IPS DF 19.7 (cell line): ENCODE data around the gene NTNG1.
"Not testable (repeated sequence)": the region's sequence is repeated elsewhere in the genome, so short reads cannot be mapped to it uniquely, and the experiment has no call there.

Experiments used
- DNase-seq: peaks from one replicate; pipeline ENCODE4 v3.0.0-alpha.2; 2013; ENCODE audit warnings: low read depth, low spot score

The NTNG1 gene

DNA sequence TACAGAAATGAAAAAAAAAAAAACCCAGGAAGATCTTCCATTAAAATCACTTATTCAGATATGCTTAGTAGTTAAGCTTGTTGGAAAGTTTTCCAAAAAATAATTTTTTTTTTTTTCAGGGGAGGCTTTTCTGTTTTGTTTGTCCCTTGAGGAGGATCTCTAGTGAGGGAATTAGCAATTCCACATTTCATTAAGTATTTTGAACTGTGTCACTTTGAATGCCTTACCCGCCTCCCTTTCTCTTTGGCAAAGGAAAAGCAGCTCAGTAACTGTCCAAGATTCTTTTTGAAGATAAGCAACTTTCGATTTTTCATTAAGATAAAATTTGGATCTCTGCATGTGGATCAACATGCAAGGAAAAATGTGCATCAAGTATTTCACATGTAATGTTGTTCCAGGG, 1.8 kb downstream of the NTNG1 start:
- DNase-seq: no peak

DNA sequence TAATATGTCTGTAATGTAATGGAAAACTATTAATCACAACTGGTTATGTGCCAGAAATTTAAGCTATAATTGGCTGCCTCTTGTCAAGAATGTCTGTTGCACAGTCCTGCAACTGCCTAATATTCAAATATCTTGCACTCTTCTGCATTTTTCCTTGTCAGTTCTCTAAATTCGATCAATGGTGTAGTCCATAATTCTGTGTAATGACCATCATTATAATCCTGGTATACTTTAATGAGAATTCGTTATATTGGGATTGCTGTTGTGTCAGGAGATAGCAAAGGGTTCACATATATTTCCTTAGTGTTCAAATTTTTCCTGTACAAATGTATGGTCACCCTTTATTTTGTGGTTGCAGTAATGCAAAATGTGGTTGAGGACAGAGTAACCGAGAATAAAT, 4.8 kb downstream of the NTNG1 start:
- no peak for DNase-seq

DNA sequence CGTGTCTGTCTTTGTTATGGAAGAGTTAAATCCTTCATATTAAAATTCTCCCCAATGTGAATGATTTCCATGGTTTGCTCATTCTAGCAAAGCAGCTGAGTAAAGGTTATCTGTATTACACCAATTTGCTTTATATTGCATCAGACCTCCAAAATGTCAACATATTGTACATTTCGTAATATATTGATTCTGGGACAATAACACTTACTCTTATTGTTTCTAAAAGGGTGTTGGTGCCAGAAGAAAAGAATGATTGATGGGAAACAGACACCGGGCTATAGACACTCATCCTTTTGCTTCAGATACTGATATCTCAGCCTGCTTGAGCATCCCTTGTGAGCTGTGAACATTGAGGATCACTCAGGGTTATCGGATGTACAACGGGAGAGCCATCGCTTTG, 7.0 kb downstream of the NTNG1 start:
- no peak for DNase-seq

DNA sequence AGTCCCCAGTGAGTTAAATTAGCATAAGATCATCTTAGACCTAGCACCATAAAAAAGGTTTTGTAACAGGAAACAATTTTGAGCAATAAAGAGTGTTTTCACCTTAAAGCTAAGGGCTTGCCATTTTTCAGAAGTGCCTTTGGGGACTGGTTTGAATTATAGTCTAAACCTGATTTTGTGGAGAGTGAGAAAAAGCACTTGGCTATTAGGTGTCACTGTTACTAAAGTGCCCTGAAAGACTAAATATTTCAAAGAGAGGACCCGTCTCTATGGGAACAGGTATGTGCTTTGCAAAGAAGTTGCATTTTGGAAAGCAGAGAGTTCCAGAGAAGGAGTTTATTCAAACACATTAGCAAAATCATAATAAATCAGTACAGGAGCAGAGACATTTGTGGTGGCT, 9.1 kb downstream of the NTNG1 start:
- no peak for DNase-seq

DNA sequence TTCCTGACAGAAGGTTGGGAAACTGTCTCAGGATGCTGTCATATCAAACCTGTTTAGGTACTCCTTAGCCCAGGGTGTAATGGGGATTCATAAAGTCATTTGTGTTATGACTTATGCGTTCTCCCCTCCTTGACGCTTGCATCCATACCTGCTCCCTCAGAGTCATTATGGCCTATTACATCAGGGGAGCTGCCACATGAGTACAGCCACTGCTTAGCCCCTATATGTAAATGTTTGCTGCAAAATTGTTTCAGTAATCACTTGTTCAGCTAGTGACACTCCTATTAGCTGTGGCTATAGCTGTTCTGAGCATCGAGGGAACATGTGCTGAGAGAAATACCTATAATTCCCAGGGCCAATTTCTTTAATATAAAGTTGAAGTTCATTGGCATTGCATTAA, 10.5 kb downstream of the NTNG1 start:
- DNase-seq: no peak

- no peak for DNase-seq
These were observed 11.6 kb downstream of the NTNG1 start for GRCh38 chr1:107152395-107152794.

- DNase-seq: no peak
These were observed 12.2 kb downstream of the NTNG1 start for GRCh38 chr1:107153014-107153413.

GRCh38 chr1:107158496-107158895, 17.7 kb downstream of the NTNG1 start:
- DNase-seq: no peak

DNA sequence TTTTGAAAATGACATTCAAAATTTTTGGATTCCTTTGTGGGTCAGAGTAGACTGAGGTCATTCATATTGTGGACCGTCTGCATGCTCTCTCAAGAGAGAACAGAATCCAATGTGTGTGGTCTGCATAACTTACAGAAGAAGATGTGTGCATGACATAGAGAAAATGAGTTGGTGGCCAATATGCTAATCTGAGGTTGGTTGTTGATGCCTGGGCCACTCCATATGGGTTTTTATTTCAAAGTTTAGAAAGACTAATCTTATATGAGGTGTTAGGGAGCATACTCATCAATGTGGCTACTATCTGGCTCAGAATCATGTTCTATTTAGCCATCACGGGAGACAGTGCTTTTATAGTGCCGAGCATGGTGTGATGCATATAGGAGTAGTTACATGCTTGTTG, 18.2 kb downstream of the NTNG1 start:
- no peak for DNase-seq

DNA sequence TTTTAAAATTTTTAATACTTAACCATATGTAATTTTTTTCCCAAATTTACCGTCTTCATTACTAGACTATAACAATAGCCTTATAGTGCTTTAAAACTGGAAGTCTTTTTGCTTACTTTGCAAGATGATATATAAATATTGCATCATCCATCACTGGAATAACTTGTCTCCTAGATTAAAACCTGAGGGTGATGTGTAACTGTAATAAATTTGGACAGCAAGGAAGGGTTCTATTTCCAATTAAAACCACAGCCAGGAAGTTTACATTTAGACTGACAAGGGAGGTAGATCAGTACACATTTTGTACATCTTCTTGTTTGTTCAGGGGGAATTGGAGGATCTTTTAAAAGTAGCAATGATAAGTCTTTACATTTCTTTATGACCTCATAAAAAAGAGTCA, 21.9 kb downstream of the NTNG1 start:
- no peak for DNase-seq

GRCh38 chr1:107164901-107165300, 24.1 kb downstream of the NTNG1 start:
- DNase-seq: not testable (repeated sequence)

- no peak for DNase-seq
These were observed 28.8 kb downstream of the NTNG1 start for GRCh38 chr1:107169615-107170014.

DNA sequence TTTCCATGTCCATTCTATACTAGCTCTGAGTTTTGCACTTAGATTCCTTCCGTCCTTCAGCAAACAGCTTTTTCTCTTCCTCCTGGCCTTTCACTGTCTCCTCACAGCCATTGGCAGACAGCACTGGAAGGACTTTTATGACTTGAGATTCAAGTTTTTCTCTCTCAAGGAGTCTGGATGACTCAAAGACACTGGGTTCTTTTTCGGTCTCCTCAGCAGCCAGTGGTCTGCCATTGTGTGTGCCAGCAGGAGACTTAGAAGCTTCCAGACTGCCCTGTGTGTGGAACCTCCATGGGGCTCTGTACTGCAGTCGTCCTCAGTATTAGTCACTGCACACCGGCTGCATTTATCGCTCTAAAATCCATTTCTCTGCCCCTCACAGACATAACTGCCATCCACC, 30.5 kb downstream of the NTNG1 start:
- DNase-seq: no peak

GRCh38 chr1:107172450-107173170, 31.8 kb downstream of the NTNG1 start:
- no peak for DNase-seq

- no peak for DNase-seq
These were observed 34.5 kb downstream of the NTNG1 start for GRCh38 chr1:107175102-107175909.

GRCh38 chr1:107181253-107181969, 40.6 kb downstream of the NTNG1 start:
- DNase-seq: no peak

DNA sequence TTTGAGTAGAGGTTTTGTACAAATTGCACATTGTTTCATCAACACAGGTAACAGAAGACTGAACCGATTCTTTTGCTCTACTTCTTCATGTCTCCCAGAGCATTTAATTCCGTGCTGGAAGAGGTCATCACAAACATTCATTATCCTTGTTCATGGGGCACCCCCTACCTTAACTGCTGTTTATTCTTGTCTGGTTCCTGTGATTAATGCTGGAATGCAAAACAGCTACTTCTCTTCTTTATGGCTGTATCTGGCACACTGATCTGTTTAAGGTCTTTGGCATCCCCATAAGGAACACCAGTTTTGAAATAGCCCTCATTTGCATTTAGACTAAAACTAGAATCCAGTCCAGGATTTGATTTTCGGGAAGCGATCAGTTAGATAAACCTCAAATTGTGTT, 42.2 kb downstream of the NTNG1 start:
- DNase-seq: no peak

DNA sequence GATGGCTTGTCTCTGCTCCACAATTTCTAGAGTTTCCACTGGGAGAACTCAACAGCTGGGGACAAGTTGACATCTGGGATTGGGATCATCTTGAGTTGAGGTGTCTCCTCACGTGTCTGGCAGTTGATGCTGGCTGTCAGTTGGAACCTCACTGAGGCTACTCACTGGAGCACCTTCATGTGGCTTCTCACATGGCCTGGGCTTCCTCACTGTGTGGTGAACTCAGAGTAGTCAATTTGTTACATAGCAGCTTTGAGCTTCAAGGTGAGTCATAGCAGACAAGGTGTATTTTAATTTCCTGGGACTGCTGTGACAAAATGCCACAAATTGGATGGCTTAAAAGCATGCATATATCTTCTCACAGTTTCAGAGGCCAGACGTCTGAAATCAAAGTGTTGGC, 44.0 kb downstream of the NTNG1 start:
- no peak for DNase-seq

DNA sequence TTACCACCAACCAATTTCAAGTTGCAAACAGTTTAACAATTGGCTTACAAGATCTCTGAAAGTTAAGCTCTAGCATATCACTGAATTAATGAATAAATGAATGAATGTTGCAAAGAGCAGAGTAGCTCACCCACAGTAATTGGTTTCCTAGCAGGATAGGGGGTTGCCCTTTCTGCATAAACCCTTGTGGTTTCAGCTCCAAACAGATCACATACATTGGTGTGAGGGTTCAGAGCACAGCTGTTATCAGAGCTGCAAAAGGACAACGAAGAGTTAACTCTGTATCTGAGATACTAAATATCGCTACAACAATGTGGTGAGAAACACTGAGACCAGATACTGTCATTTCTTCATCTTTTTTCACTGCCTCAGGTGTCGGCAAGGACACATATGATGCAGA, 46.6 kb downstream of the NTNG1 start:
- no peak for DNase-seq

- DNase-seq: no peak
These were observed 47.3 kb downstream of the NTNG1 start for GRCh38 chr1:107188160-107188559.

DNA sequence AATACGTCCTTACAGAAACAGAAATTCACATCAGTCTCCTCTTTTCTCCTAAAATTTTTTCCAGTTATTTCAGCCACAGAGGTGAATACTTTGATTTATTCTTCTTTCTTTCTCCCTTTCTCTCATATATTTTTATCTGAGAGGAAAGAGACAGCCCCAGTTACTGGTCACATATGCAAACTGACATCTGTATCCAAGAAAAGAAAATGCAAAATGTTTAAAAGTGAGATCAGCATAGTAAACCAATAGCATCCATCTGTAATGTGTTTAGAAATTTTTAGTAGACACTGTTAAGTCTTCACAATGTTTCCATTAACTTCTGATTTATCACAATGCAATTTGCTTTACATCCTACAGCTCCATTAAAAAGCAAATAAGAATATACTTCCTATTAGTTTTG, 53.5 kb downstream of the NTNG1 start:
- DNase-seq: no peak

DNA sequence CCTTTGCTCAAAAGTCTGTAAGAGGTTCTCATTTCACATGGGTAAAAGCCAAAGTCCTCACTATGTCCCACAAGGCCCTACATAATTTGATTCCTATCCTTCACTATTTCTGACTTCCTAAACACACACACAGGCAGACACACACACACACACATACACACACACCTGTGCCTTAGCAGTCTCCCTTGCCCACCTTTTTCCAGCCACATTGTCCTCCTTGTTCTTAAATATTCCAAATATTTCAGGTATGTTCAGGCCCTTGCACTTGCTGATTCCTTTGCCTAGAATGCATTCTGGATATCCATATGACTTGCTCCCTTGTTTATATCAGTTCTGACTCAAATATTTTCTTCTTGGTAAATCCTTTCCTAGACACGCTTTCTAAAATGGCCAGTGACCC, 54.6 kb downstream of the NTNG1 start:
- DNase-seq: peak; percentile 68
